GM19438 (cell line): Measurements from ENCODE around the gene CAMSAP2.

ENCODE experiments used
- ATAC-seq: cut with Tn5 transposase; IDR thresholded peaks from one replicate; pipeline ENCODE4 v1.9.1; 2021; ENCODE audit warnings: low read depth; ENCODE audit not compliant: unreplicated experiment

Gene CAMSAP2

GRCh38 chr1:200894712-200895442, 156.2 kb downstream of the CAMSAP2 start, which contains the start of gene INAVA:
Gene INAVA (plus strand): TSS chr1:200894900. CDS start chr1:200898401, 3,501 bp downstream.
- ATAC-seq: no peak

GRCh38 chr1:200895443-200895789, 156.7 kb downstream of the CAMSAP2 start:
- no peak for ATAC-seq

- ATAC-seq: peak; percentile 59
Observed at GRCh38 chr1:200895801-200896530, 157.3 kb downstream of the CAMSAP2 start.

GRCh38 chr1:200896531-200897196, 158.0 kb downstream of the CAMSAP2 start:
- no peak for ATAC-seq

- no peak for ATAC-seq
Observed at GRCh38 chr1:200897259-200897658, 158.6 kb downstream of the CAMSAP2 start.

- ATAC-seq: no peak
Observed at GRCh38 chr1:200899015-200899386, 160.3 kb downstream of the CAMSAP2 start.

GRCh38 chr1:200899451-200899915, 160.8 kb downstream of the CAMSAP2 start:
- ATAC-seq: no peak

GRCh38 chr1:200899954-200900867, 161.5 kb downstream of the CAMSAP2 start:
- ATAC-seq: no peak

GRCh38 chr1:200900877-200901276, 162.2 kb downstream of the CAMSAP2 start:
- ATAC-seq: no peak

- no peak for ATAC-seq
Observed at GRCh38 chr1:200901350-200901749, 162.7 kb downstream of the CAMSAP2 start.

- no peak for ATAC-seq
Observed at GRCh38 chr1:200901796-200902444, 163.2 kb downstream of the CAMSAP2 start.

- ATAC-seq: no peak
Observed at GRCh38 chr1:200903793-200904192, 165.1 kb downstream of the CAMSAP2 start.

- ATAC-seq: no peak
Observed at GRCh38 chr1:200904772-200905171, 166.1 kb downstream of the CAMSAP2 start.

- no peak for ATAC-seq
Observed at GRCh38 chr1:200905411-200906052, 166.8 kb downstream of the CAMSAP2 start.

GRCh38 chr1:200906491-200906890, 167.8 kb downstream of the CAMSAP2 start:
- ATAC-seq: no peak

- ATAC-seq: peak; percentile 35
Observed at GRCh38 chr1:200907611-200908097, 169.0 kb downstream of the CAMSAP2 start.

- ATAC-seq: no peak
Observed at GRCh38 chr1:200908191-200908868, 169.6 kb downstream of the CAMSAP2 start.

- ATAC-seq: peak; percentile 41
Observed at GRCh38 chr1:200909071-200909470, 170.4 kb downstream of the CAMSAP2 start.
